Superior temporal gyrus (tissue), 1 donor: ENCODE results near the gene DCP1A.
"Not testable (repeated sequence)": the region's sequence is repeated elsewhere in the genome, so short reads cannot be mapped to it uniquely, and the experiment has no call there.

ENCODE experiments used
- DNase-seq: peaks from one replicate; pipeline ENCODE4 v3.0.0-alpha.2; 2016; ENCODE audit errors: extremely low spot score

DCP1A gene

GRCh38 chr3:53264718-53265117, 82.6 kb downstream of the DCP1A start:
- no peak for DNase-seq

GRCh38 chr3:53263907-53264306, 83.4 kb downstream of the DCP1A start:
- DNase-seq: no peak

GRCh38 chr3:53261712-53262111, 85.6 kb downstream of the DCP1A start:
- DNase-seq: no peak

- no peak for DNase-seq
These were observed 87.0 kb downstream of the DCP1A start for GRCh38 chr3:53260286-53260785.

GRCh38 chr3:53259427-53260259, 87.7 kb downstream of the DCP1A start:
- peak; percentile 39 for DNase-seq

- DNase-seq: peak; percentile 75
These were observed 88.5 kb downstream of the DCP1A start for GRCh38 chr3:53258600-53259426.

- no peak for DNase-seq
These were observed 89.9 kb downstream of the DCP1A start for GRCh38 chr3:53257465-53257864.

- no peak for DNase-seq
These were observed 90.7 kb downstream of the DCP1A start for GRCh38 chr3:53256704-53257055.

GRCh38 chr3:53255775-53256703, 91.3 kb downstream of the DCP1A start, which contains the start of gene TKT:
TSS of gene TKT (minus strand) at chr3:53256022. CDS start at chr3:53255942, 80 bp downstream.
- DNase-seq: peak; percentile 78

- DNase-seq: peak; percentile 25
These were observed 91.9 kb downstream of the DCP1A start for GRCh38 chr3:53255423-53255774.

GRCh38 chr3:53254509-53255422, 92.6 kb downstream of the DCP1A start:
- DNase-seq: peak; percentile 37

GRCh38 chr3:53253707-53254508, 93.4 kb downstream of the DCP1A start:
- no peak for DNase-seq

GRCh38 chr3:53252947-53253322, 94.4 kb downstream of the DCP1A start:
- not testable (repeated sequence) for DNase-seq

- DNase-seq: no peak
These were observed 95.0 kb downstream of the DCP1A start for GRCh38 chr3:53252096-53252946.

- DNase-seq: no peak
These were observed 96.3 kb downstream of the DCP1A start for GRCh38 chr3:53250881-53251605.

GRCh38 chr3:53250453-53250852, 96.9 kb downstream of the DCP1A start:
- DNase-seq: no peak

- DNase-seq: no peak
These were observed 99.2 kb downstream of the DCP1A start for GRCh38 chr3:53248161-53248560.

GRCh38 chr3:53247619-53248018, 99.7 kb downstream of the DCP1A start:
- DNase-seq: no peak
